ENCODE measurements around the gene NIBAN1. TPM values are rescaled to one million over a fixed set of nuclear protein-coding genes. Genes with fewer than 3 reads are reported as not detected.
A peak's percentile ranks its signal among the peaks of the same experiment; 100 is the strongest.

NIBAN1 gene
- total and polyA plus RNA-seq, 2 experiments from 2014 or later = 6.9 to 11.1 TPM

DNA sequence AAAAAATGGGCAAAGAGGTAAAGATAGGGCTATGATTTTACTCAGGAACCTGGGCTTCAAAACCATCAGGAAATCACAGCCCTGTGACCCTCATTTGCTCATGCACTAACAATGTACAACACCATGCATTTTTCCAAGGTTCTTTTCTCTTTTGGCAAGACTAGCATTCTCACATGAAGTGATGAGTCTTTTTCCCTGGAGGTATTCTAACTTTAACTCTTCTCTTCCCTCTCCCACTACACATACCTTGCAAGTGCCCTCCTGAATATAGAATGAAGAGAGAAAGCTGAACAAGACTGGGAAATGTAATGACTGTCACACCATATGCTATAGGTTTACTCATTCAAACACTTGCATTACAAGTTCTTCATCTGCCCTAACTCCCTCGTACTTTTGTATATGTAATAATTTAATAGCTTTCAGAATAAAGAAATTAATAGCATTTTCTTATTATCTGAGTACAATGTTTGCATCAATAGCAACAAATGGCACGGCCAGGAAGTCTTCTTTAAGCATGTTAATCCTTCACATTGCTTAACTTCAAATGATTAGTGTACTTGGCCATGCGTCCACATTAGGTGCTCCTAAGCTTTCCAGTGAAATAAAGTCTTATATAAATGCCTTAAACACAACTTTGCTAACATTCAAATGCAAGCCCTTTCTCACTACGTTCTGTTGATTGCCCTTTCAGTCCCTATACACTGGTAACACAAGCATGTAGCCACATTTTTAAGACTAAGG is 1.8 kb downstream of the NIBAN1 start:
- TF ChIP-seq EZH2 (IDR thresholded peaks at IDR 0.05; ENCODE audit: borderline replicate concordance) = no peak
- TF ChIP-seq, protein P1, sequence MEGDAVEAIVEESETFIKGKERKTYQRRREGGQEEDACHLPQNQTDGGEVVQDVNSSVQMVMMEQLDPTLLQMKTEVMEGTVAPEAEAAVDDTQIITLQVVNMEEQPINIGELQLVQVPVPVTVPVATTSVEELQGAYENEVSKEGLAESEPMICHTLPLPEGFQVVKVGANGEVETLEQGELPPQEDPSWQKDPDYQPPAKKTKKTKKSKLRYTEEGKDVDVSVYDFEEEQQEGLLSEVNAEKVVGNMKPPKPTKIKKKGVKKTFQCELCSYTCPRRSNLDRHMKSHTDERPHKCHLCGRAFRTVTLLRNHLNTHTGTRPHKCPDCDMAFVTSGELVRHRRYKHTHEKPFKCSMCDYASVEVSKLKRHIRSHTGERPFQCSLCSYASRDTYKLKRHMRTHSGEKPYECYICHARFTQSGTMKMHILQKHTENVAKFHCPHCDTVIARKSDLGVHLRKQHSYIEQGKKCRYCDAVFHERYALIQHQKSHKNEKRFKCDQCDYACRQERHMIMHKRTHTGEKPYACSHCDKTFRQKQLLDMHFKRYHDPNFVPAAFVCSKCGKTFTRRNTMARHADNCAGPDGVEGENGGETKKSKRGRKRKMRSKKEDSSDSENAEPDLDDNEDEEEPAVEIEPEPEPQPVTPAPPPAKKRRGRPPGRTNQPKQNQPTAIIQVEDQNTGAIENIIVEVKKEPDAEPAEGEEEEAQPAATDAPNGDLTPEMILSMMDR (IDR thresholded peaks at IDR 0.05; ENCODE audit: poor library complexity) = no peak
- no peak for TF ChIP-seq EZH2phosphoT487 (IDR thresholded peaks at IDR 0.05; ENCODE audit: low read depth, severe bottlenecking, unreplicated experiment)
- peak overlapping the region; percentile 94 for H3K4me2 ChIP-seq

DNA sequence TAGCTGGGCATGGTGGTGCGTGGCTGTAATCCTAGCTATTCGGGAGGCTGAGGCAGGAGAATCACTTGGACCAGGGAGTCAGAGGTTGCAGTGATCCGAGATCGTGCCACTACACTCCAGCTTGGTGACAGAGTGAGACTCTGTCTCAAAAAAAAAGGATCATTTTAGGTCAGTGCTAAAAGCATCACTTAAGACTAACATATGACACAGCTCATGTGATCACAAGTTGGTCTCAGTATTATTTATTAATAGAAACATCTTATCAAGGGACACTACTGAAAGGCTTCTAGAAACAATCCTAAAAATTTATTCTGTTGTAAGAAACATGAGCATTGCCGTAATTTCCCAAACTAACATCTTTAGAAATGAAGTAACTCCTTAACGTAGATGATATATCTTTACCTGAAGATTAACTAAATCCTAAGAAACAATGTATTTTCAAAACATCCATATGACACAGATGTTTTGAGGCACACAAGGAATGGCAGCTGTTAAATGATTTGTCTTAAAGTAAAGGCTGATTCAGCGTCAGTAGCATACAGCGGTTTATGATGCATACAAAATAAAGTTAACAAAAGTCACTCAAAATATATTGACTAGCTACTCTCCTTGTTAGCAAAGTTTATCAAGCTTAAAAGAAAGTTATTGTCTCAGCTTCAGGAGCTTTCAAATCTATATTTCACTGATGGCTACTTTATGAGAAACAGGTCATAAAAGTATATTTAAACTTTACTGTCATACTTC is 2.6 kb downstream of the NIBAN1 start:
- H3K9me3 ChIP-seq (ENCODE audit: low read depth) = no peaks in the 10 kb centered on the region

More for the DNA sequence above, 1.8 kb downstream of the NIBAN1 start:
- no peaks in the 10 kb centered on the region for H4K20me1 ChIP-seq (ENCODE audit: insufficient read depth, poor library complexity, severe bottlenecking)
- H3K27ac ChIP-seq = no peak overlapping the region
- no peak overlapping the region for H2AFZ ChIP-seq
- H3K9me3 ChIP-seq (ENCODE audit: low read depth) = no peaks in the 10 kb centered on the region
- no peak overlapping the region for H3K4me3 ChIP-seq
- H3K36me3 ChIP-seq (replicated peaks; ENCODE audit: insufficient read depth, low read depth) = no peaks in the 10 kb centered on the region
- H3K9me2 ChIP-seq (replicated peaks; ENCODE audit: insufficient read depth) = no peaks in the 10 kb centered on the region
- H3K79me2 ChIP-seq = no peaks in the 10 kb centered on the region
- 62% methylated on average over 4 of the region's 4 CpGs for WGBS (ENCODE audit: low lambda C conversion rate, missing lambda C conversion rate)
- H3K27me3 ChIP-seq = peaks cover 33% of the 10 kb centered on the region
- no peak for DNase-seq (ENCODE audit: low spot score)
- H3K4me1 ChIP-seq (ENCODE audit: insufficient read depth) = peaks cover 5% of the 10 kb centered on the region

DNA sequence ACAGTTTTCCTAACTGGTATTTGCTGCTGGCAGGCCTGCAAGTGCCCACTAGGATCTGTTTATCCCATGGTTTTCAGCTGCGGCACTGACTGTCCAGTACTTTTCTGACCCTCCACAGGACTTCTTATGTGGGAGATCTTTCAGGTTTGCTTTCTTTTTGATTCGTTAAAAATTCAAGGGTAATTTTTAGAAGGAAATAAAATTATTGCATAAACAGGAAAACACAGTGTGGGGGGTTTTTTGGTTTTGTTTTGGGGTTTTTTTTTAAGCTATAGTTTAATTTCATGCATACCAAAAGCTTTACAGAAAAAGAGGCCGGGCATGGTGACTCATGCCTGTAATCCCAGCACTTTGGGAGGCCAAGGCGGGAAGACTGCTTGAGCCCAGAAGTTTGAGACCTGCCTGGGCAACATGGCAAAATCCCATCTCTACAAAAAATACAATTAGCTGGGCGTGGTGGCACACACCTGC is 3.6 kb downstream of the NIBAN1 start:
- H3K79me2 ChIP-seq = no peaks in the 10 kb centered on the region
- no peak overlapping the region for H3K4me2 ChIP-seq
- H3K4me1 ChIP-seq (ENCODE audit: insufficient read depth) = peaks cover 5% of the 10 kb centered on the region
- H2AFZ ChIP-seq = no peak overlapping the region
- no peak overlapping the region for H3K4me3 ChIP-seq
- WGBS (ENCODE audit: low lambda C conversion rate, missing lambda C conversion rate) = 69% methylated on average over 5 of the region's 5 CpGs
- no peaks in the 10 kb centered on the region for H3K36me3 ChIP-seq (replicated peaks; ENCODE audit: insufficient read depth, low read depth)
- H4K20me1 ChIP-seq (ENCODE audit: insufficient read depth, poor library complexity, severe bottlenecking) = no peaks in the 10 kb centered on the region
- no peak for DNase-seq (ENCODE audit: low spot score)
- no peak overlapping the region for H3K27ac ChIP-seq
- no peaks in the 10 kb centered on the region for H3K9me2 ChIP-seq (replicated peaks; ENCODE audit: insufficient read depth)
- H3K9me3 ChIP-seq (ENCODE audit: low read depth) = no peaks in the 10 kb centered on the region
- H3K27me3 ChIP-seq = peaks cover 25% of the 10 kb centered on the region
- TF ChIP-seq EZH2phosphoT487 (IDR thresholded peaks at IDR 0.05; ENCODE audit: low read depth, severe bottlenecking, unreplicated experiment) (no peak), EZH2 (IDR thresholded peaks at IDR 0.05; ENCODE audit: borderline replicate concordance) (no peak)
- TF ChIP-seq, protein P1 (IDR thresholded peaks at IDR 0.05; ENCODE audit: poor library complexity) = no peak

More for the DNA sequence above, 2.6 kb downstream of the NIBAN1 start:
- H3K4me1 ChIP-seq (ENCODE audit: insufficient read depth) = peaks cover 5% of the 10 kb centered on the region
- 89% methylated on average over 8 of the region's 8 CpGs for WGBS (ENCODE audit: low lambda C conversion rate, missing lambda C conversion rate)
- no peaks in the 10 kb centered on the region for H3K79me2 ChIP-seq
- H3K4me2 ChIP-seq = no peak overlapping the region
- no peak for TF ChIP-seq EZH2phosphoT487 (IDR thresholded peaks at IDR 0.05; ENCODE audit: low read depth, severe bottlenecking, unreplicated experiment)
- TF ChIP-seq EZH2 (IDR thresholded peaks at IDR 0.05; ENCODE audit: borderline replicate concordance) = no peak
- TF ChIP-seq, protein P1 (IDR thresholded peaks at IDR 0.05; ENCODE audit: poor library complexity) = no peak
- peaks cover 32% of the 10 kb centered on the region for H3K27me3 ChIP-seq
- no peak overlapping the region for H3K4me3 ChIP-seq
- H2AFZ ChIP-seq = no peak overlapping the region
- DNase-seq (ENCODE audit: low spot score) = no peak
- H3K9me2 ChIP-seq (replicated peaks; ENCODE audit: insufficient read depth) = no peaks in the 10 kb centered on the region
- H3K27ac ChIP-seq = no peak overlapping the region
- no peaks in the 10 kb centered on the region for H4K20me1 ChIP-seq (ENCODE audit: insufficient read depth, poor library complexity, severe bottlenecking)
- H3K36me3 ChIP-seq (replicated peaks; ENCODE audit: insufficient read depth, low read depth) = no peaks in the 10 kb centered on the region
